ENCODE results near the gene ALDH4A1.
"Not testable (repeated sequence)": the region's sequence is repeated elsewhere in the genome, so short reads cannot be mapped to it uniquely, and the experiment has no call there.

Gene ALDH4A1

DNA sequence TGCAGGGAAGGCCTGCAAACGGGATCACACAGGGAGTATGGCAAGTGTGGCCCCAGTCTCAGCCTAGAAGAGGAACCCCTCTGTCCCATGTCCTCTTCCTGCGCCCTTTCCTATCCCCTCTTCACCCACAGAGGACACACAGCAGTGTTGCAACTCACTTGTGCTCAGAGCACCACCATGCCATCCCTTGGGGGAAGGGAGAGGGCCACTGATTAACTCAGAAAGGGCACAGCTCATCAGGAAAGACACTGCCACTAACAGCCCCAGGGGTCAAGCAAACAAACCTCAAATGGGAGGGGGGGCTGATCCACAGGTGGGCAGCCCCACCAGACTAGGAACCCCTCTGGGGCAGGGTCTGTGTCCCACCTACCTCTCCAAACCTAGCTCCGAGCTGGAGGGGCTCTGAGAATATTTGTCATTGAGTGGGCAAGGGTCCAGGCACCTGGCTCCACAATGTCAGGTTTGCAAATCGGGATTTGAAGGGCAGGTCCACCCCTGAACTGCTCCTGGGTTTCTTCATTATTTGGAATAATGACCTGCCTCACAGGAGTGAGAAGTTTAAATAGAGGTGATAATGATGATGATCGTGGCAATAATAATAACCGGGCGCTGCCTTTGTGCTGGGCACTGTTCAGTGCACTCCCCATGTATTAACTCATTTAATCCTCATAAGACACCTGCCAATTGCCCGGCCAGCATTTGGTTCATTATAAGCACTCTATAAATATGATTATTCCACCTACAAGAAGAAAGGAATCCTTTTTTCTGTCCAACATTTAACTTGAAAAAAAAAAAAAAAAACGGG, 1.0 kb downstream of the ALDH4A1 start:
- no peak for DNase-seq

DNA sequence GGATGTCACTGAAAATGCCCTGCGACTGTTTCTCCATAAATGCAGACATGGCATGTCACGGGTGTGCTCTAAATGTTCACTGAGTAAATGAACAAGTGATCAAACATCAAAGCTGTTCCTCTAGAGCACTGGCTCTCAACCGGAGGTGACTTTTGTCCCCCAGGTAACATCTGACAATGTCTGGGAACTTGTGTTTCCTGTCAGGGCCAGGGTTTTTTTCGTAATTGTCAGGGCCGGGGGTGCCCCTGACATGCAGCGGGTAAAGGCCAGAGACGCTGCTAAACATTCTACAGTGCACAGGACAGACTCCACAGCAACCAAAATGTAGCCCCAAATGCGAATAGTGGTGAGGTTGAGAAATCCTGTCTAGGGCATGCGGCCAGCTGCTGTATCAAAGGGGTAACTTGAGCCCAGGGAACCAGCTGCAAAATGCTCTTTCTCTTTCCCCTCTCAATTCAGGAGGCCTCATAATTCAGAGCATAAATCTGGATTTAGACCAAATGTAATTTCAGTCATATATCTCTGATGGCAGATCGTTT, 2.0 kb downstream of the ALDH4A1 start:
- peak in 5 of 14 donors; percentile 4 to 58 (median 14) for DNase-seq

DNA sequence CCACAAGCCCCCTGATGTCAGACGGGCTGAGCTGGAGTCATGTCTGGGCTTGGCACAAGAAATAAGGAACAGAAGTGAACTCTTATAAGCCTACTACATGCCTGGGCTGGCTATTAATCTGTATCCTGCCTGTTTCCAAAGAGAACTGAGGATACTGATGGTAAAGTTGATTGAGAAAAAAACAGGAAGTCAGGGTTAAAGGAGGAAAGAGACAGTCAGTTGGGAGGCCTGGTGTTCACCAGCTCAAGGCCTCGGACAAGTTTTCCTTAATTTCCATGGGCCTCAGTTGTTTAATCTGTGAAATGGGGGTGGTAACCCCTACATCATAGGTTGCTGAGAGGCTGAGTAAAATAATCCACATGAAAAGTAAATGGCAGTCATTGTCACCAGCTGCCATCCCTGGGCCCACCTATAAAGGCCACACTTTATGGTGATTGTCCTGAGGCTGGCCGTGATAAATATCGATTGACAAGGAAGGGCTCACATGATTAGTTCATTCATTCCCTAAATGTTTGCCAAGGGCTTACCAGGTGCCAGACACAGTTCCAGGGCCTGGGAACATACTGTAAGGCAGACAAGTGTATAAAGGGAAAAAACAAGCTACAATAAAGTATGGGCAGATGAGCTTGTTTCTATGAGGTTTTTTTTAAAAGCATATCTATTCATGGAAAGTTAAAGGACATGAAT, 2.8 kb downstream of the ALDH4A1 start:
- no peak for DNase-seq

DNA sequence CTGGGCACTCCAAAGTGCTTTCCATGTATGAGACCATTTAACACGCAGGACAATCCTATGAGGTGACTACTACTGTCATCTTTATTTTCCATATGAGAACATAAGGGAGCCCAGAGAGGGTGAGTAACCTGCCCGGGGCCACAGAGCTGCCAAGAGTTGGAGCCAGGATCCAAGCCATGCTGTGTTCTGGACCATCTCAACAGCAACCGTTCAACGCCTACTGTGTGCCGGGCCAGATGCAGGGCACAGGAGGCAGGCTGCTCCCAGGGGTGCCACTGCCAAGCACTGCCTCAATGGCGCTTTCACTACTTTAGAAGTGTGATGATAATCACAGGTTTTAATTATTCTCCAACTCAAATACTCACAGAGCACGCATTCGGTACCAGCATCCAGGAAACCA, 3.8 kb downstream of the ALDH4A1 start:
- no peak for DNase-seq

- DNase-seq, result no peak
Measured at GRCh38 chr1:18895317-18895716, 7.0 kb downstream of the ALDH4A1 start.

- no peak for DNase-seq
Measured at GRCh38 chr1:18893120-18893519, 9.2 kb downstream of the ALDH4A1 start.

DNA sequence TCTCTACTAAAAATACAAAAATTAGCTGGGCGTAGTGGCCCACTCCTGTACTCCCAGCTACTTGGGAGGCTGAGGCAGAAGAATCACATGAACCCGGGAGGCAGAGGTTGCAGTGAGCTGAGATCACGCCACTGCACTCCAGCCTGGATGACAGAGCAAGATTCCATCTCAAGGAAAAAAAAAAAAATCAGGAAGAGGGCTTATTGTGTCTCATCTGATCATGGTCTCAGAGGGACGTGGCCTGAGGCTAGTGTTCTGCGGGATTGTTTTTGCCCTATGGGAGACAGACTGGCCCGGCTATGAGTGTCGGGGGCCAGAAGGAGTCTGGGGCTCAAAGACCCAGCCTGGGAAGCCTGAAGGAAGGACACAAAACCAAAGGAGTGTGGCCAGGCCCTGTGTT, 10.5 kb downstream of the ALDH4A1 start:
- DNase-seq, result not testable (repeated sequence)

DNA sequence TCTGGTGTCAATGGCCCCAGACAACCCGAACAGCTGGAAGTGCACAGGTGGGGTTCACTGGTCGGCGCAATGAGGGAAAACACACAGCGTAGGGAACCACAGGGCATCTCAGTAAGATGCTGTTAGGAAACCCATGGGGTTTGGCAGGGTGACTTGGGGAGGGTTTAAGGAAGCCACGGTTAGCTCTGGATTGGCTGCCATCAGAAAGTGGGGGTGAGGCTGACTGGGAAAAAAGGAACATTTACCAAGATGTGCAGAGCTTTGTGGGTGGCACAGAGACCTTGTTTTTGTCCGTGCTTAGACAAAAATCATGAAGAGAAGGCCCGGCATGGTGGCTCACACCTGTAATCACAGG, 11.0 kb downstream of the ALDH4A1 start:
- DNase-seq, result no peak

GRCh38 chr1:18890706-18891425, 11.5 kb downstream of the ALDH4A1 start:
- DNase-seq, result peak in 8 of 14 donors; percentile 8 to 58 (median 30)

- peak in 2 of 14 donors; percentile 9 to 69 for DNase-seq
Measured at GRCh38 chr1:18886003-18886335, 16.4 kb downstream of the ALDH4A1 start.

- peak in 1 of 14 donors; percentile 69 for DNase-seq
Measured at GRCh38 chr1:18885311-18886002, 16.9 kb downstream of the ALDH4A1 start.

DNA sequence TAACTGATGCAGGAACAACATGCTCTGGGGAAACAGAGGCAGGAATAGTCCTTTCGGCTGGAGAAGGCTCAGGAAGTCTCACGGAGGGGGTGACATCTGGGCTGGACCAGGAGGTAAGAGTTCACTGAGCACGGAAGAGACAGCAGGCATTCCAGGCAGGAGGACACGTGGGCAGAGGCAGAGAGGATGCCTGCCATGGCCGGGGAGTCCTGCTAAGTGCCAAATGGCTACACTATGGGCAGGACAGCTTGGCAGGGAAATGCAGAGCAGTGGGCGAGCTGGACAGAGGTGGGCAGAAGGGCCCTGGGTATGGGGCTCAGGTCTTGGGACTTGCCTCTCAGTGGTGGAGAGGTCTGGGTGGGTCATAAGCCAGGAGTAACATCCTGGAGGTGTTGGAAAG, 17.6 kb downstream of the ALDH4A1 start:
- peak in 1 of 14 donors; percentile 17 for DNase-seq

DNA sequence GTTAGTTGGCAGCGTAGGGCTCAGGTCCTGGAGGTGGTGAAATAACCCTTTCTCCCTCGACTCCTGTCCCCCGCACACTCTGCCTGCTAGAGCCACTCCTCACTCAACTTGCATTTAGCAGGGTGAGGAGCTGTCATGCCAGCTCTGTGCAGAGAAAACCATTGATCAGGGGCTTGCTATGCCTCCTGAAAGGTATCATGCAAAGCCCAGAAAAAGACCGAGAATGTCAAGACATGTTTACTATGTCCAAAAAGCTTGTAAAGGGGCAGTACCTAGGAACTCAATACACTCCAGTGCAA, 18.0 kb downstream of the ALDH4A1 start:
- no peak for DNase-seq

DNA sequence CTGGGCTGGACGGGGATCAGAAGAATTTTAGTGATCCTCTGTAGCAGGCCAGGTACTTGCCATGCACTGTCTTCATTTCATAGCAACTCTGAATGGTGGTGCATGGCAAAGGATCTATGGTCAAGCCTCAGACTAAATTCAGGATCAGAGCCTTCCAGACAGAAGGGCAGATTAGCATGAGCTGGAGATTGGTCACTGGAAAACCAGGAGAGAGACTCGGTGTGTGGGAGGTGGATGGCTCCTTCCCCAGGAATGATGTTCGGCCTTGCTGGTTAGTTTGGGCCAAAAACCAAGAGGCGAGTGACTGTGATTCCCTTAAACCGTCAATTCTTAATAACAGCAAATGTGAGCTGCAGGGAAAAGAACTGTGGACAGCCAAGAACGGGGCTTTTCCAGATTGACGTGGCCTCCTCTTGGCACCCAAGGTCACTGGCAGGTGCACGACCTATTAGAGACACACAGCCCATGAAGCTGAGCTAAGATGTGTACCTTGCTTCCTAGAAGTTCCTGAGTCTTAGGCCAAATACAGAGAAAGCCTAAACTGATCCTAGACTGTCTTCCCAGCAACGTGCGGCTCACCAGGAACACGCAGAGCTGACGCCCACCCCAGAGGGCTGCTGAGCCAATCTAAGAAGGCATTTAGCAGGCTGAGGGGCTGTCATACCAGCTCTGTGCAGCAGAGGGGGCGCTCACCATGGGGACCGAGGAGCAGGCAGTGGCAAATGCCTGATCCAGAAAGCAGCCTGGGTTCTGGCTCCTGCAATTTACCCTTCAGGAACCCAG, 18.5 kb downstream of the ALDH4A1 start:
- DNase-seq, result peak in 11 of 14 donors; percentile 23 to 69 (median 34)

DNA sequence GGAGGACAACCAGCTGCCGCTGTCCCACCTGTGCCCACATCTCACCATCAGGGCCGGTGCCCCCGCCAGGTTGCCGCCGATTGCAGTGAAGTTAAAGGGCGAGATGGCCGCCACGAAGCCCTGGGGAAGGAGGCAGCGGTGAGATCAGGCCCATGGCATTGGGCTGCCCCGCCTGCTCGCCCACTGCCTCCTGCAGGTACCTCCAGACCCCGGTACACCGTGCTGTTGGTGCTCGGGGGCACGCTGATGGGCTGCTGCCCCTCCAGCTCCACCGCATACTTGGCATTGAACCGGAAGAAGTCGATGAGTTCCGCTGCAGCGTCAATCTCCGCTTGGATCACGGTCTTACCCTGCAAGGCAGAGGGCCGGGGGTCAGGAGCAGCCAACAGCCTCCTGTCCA, 19.3 kb downstream of the ALDH4A1 start:
- no peak for DNase-seq

DNA sequence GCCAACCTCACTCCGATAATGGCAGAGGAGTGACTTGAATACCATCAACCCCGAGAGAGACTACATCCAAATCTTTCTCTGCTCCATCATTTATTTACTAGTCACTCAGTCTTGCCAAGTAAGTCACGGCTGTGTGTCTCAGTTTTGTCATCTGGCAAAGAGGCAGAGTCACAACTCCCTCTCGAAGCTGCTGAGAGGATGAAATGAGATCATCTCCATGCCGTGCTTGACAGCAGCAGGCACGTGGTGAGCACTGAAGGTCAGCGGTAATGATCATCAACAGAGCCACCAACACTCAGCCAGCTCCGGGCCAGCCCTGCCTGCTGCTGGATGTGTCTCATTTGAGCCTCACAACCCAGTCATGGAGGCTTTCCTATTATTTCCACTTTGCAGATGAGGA, 19.9 kb downstream of the ALDH4A1 start:
- DNase-seq, result peak in 3 of 14 donors; percentile 6 to 43 (median 19)

GRCh38 chr1:18881642-18882431, 20.5 kb downstream of the ALDH4A1 start:
- DNase-seq, result peak in 1 of 14 donors; percentile 12

DNA sequence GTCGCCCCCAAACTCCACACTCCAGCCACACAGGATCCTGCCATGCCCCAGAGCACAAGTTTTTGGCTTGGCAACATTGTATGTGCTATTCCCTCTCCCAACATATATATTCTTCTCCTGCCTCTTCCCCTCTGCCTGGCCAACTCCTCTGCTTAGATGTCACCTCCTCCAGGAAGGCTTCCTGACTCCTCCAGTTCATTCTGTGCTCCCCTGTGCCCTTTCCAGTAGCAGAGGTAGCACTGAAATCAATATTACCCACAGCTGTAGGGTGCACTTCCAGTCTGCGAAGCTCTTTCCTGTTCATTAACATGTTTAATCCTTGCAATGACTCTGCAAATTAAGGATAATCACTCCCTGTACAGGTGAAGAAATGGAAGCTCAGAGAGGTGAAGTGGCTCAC, 21.2 kb downstream of the ALDH4A1 start:
- DNase-seq, result no peak

DNA sequence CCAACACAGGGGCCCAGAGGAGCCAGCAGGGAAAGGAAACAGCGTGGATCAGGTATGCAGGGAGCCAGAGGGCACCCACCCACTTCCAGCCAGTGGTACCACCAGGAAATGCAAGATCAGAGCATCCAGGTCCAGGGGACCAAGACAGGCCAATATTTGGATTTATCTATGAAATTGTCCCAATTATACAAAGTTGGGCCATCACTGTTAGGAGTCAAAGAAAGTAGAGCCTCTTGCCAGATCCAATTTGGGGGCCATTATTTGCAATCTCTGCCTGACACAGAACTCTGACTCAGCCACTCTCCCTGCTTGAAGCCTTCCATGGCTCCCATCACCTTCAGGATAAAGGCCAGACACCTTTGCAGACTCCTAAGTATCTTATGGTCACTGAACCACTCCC, 21.8 kb downstream of the ALDH4A1 start:
- no peak for DNase-seq

GRCh38 chr1:18879791-18880309, 22.5 kb downstream of the ALDH4A1 start:
- no peak for DNase-seq
